Measurements from ENCODE around the gene KLHL29.

DNA sequence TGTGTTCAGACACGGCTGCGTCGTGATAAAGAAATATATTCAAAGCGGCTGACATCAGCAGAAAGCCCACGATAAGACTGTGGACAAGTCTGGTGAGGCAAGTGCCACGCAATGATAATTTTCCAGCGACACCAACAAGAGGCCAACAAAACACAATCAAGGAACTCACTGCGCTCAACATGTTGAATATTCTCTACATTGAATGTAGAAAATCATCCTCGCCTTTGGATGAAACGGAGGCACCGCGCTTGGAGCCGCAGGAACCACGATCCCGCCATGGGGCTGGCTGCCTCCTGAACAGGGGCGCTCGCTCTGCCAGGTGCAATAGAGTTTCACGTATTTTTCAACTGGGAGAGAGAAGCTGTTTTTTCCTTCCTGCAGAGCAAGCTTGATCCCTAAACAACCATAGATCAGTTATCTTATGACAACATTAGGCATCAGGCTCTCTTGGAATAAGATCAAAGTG lies 321.7 kb downstream of the KLHL29 start:
- TF ChIP-seq, protein P1, sequence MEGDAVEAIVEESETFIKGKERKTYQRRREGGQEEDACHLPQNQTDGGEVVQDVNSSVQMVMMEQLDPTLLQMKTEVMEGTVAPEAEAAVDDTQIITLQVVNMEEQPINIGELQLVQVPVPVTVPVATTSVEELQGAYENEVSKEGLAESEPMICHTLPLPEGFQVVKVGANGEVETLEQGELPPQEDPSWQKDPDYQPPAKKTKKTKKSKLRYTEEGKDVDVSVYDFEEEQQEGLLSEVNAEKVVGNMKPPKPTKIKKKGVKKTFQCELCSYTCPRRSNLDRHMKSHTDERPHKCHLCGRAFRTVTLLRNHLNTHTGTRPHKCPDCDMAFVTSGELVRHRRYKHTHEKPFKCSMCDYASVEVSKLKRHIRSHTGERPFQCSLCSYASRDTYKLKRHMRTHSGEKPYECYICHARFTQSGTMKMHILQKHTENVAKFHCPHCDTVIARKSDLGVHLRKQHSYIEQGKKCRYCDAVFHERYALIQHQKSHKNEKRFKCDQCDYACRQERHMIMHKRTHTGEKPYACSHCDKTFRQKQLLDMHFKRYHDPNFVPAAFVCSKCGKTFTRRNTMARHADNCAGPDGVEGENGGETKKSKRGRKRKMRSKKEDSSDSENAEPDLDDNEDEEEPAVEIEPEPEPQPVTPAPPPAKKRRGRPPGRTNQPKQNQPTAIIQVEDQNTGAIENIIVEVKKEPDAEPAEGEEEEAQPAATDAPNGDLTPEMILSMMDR (IDR thresholded peaks at IDR 0.05; ENCODE audit: low read depth, low read length, missing input control) = no peak
- TF ChIP-seq TAF1 (conservative IDR thresholded peaks at IDR 0.05) (no peak), EGR1 (IDR thresholded peaks at IDR 0.05; ENCODE audit: low read depth in 2 of 2) (no peak), JUND (IDR thresholded peaks at IDR 0.05) (no peak)
- TF ChIP-seq, protein P2, sequence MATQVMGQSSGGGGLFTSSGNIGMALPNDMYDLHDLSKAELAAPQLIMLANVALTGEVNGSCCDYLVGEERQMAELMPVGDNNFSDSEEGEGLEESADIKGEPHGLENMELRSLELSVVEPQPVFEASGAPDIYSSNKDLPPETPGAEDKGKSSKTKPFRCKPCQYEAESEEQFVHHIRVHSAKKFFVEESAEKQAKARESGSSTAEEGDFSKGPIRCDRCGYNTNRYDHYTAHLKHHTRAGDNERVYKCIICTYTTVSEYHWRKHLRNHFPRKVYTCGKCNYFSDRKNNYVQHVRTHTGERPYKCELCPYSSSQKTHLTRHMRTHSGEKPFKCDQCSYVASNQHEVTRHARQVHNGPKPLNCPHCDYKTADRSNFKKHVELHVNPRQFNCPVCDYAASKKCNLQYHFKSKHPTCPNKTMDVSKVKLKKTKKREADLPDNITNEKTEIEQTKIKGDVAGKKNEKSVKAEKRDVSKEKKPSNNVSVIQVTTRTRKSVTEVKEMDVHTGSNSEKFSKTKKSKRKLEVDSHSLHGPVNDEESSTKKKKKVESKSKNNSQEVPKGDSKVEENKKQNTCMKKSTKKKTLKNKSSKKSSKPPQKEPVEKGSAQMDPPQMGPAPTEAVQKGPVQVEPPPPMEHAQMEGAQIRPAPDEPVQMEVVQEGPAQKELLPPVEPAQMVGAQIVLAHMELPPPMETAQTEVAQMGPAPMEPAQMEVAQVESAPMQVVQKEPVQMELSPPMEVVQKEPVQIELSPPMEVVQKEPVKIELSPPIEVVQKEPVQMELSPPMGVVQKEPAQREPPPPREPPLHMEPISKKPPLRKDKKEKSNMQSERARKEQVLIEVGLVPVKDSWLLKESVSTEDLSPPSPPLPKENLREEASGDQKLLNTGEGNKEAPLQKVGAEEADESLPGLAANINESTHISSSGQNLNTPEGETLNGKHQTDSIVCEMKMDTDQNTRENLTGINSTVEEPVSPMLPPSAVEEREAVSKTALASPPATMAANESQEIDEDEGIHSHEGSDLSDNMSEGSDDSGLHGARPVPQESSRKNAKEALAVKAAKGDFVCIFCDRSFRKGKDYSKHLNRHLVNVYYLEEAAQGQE (IDR thresholded peaks at IDR 0.05) = no peak

Measured in liver (tissue), 3 donors.